ENCODE data around the gene PARN.

DNA sequence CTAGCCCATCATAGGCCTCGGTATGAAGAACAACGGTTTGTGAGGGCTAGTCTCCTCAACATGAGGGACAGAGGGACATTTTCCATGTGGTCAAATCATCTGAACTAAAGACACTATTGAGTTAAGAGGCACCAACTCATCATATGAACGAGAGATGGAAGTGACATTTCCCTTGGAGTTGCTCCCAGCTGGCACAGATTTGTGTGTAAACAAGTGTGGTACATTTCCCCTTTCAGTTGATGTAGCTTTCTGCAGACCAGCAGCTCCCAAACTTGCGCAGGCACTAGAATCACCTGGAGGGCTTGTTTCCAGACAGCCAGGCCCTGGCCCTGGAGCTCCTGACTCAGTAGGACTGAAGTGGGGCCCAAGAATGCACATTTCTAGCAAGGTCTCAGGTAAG lies 205.5 kb downstream of the PARN start:
- no peak for TF ChIP-seq CTCF (IDR thresholded peaks at IDR 0.05)
- no peak for TF ChIP-seq POLR2A (IDR thresholded peaks at IDR 0.05)
